Measurements from ENCODE around the gene USP53.

GRCh38 chr4:119209586-119209985, 2.9 kb upstream of the USP53 start:
- no peak for TF ChIP-seq CTCF (IDR thresholded peaks at IDR 0.05; ENCODE audit: low read depth, low read length, poor library complexity, severe bottlenecking)
- no peak for TF ChIP-seq EZH2phosphoT487 (IDR thresholded peaks at IDR 0.05; ENCODE audit: borderline replicate concordance, low read length)
